GM20000 (cell line): Measurements from ENCODE around the gene MOV10L1.

ENCODE experiments used
- DNase-seq: peaks from one replicate; pipeline ENCODE4 v3.0.0; 2012; ENCODE audit warnings: low spot score
- TF ChIP-seq, protein P1 (sequence below): IDR thresholded peaks from 2 replicates; pipeline ENCODE4 v1.5.1; 2012; ENCODE audit warnings: mild to moderate bottlenecking, control low read depth; ENCODE audit errors: extremely low read depth, missing control alignments

The MOV10L1 gene

DNA sequence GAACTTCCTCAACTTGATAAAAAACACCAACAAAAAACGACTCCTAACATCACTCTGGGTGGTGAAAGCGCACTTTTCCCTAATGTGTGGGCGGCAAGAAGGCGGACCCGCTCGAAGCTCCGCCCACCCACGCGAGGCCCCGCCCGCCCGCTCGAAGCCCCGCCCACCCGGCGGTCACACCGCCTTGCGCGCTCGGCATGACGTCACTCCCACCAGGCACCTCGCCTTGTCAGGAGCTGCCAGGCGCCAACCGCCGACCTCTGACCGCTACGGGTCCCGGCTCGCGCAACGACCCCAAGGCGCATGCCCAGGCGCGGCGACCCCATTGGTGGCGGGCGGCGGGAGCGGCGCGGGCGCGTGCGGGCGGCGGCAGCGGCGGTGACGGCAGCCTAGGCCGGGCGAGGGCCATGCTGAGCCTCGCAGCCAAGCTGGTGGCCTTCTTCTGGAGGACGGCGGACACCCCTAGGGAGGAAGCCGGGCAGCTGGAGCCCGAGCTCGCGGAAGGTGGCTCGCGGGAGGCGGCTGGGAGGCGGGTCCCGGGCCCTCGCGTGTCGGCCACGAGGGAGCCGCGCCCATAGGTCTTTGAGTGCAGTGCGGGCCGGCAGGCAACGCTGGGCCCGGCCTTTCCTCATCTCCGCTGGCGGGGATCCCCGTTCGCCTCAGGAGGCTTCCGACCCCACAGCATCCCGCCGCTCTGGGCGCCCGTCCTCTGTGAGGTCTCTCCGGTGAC lies at the start of gene MOV10L1:
Gene MOV10L1 (plus strand): TSS at position 325 of the 730 bp plus-strand sequence. CDS start 83 bp downstream, at position 408.
- TF ChIP-seq, protein P1, sequence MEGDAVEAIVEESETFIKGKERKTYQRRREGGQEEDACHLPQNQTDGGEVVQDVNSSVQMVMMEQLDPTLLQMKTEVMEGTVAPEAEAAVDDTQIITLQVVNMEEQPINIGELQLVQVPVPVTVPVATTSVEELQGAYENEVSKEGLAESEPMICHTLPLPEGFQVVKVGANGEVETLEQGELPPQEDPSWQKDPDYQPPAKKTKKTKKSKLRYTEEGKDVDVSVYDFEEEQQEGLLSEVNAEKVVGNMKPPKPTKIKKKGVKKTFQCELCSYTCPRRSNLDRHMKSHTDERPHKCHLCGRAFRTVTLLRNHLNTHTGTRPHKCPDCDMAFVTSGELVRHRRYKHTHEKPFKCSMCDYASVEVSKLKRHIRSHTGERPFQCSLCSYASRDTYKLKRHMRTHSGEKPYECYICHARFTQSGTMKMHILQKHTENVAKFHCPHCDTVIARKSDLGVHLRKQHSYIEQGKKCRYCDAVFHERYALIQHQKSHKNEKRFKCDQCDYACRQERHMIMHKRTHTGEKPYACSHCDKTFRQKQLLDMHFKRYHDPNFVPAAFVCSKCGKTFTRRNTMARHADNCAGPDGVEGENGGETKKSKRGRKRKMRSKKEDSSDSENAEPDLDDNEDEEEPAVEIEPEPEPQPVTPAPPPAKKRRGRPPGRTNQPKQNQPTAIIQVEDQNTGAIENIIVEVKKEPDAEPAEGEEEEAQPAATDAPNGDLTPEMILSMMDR, result no peak
- peak; percentile 28 for DNase-seq

DNA sequence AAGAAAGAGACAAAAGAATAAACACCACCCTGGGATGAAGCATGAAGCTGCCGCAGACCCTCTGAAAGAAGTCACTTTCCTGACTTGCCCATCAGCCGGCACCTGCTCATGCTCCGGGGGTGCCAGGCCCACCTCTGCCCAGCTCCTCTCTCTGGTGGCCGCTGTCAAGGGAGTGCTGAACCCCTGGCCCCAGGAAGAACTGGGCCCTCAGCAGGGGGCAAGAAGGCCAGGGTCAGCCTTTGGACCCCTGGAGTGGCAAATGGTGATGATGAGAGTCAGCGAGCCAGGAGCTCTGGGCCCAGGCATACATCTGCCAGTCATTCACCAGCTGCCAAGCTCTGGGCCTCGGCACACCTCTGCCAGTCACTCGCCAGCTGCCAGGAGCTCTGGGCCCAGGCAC lies 49.1 kb upstream of the MOV10L1 start:
- no peak for DNase-seq
- TF ChIP-seq, protein P1, result no peak

DNA sequence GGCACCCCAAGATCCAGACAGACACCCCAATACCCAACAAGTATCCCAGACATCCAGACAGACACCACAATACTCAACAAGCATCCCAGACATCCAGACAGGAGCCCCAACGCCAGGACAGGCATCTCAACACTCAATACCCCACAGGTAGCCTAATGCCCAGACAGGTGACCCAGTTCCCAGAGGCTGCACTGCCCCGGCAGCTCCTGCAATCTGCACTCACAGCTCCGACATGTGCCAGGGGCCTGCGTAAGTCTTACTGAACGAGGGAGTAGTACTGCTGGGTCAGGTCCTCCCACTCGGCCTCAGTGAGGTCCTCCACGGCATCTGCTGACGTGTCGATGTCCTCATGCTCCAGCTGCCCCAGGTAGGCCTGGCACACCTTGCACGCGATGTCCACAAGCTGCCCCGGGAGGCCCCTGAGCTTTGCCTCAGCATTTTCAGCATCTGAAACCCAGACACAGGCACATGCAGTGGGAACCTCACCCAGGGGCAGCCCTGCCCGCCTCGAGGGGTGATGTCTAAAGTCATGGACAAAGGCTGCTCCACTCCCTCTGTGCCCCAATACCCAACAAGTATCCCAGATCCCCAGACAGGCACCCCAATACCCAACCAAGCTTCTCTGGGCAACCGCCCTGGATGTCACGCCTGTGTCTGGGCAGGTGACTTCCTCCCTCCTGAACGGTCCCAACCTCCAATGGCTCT lies 48.3 kb upstream of the MOV10L1 start:
- DNase-seq, result no peak
- TF ChIP-seq, protein P1, result no peak

DNA sequence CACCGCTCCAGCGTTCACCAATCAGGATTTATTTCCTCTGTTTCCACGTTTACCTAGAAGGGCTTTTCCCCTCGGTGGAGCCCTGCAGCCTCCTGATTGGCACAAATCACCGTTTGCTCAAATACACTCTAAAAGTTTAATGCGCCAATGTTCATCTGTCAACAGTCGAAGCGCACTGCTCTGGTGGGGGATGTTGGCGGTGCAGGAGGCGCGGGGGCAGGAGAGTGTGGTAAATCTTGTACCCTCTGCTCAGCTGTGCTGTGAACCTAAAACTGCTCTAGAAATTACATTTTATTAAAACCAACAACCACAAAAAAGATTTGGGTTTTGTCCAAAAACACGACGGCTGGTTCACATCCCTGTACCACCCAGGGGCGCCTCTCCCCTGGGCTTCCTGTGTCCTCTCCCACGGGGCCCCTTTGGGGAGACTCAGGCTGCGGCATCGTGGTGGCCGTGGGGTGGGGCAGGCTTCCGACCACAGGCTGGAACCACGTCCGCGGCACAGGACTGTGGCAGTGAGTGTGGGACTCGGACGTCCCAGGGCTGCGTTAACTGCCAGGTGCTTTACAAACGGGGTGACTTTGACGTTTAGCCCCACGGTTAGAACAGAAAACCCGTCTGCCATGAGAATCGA lies 45.2 kb upstream of the MOV10L1 start:
- no peak for DNase-seq
- TF ChIP-seq, protein P1, result no peak

DNA sequence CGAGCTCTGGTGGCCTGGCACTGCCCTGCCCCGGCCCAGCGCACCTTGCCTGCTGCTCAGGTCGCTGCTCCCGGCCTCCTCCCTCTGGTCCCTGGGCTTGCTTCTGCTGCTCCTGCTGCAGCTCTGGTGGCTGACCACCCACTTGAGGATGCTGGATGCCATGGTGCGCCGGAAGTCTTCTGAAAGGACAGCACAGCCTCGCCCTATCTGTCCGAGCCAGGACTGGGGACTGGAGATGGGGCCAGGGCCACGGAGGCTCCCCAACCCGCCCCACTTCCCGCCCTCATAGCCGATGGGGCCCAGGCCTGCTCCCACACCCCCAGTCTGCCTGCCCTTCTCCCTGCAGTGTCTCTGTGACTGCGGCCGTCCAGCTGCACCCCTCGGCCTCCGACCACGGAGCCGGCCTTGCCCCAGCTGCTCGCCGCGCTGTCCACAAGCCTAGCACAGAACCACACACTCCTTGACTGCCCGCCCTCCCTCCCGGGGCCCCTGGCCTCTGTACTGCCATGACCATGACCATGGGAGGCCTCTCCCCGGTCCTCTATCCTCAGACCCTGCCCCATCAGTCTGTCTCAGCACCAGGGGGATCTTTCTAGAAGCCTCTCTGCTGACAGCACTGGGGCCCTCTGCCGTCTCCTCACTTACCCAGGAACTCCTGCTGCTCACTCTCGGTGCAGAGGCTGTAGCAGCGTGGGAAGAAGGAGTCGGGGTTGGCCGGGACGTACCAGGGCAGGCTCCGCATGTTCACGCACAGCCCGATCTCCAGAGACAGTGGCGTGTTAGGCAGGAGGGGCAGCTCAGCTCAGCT lies 44.4 kb upstream of the MOV10L1 start:
- no peak for DNase-seq
- TF ChIP-seq, protein P1, result no peak

DNA sequence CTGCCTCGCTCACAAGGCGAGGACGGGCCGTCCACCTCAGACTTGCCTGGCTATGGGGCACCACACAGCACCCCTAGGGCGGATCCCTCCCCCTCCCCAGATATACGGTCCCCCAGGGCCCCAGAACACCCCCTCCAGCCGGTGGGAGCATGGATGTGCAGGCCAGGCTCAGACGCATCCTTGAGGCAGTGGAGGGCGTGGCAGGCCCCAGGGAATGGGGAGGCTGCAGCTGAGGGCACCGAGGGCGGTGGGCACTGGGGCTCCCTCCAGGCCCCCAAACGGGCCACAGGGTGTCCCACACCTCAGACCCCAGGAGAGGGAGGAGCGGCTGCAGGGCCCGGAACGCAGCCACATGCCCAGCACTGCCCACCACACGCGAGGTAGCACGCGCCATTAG lies 43.8 kb upstream of the MOV10L1 start:
- TF ChIP-seq, protein P1, result no peak

More for the DNA sequence above, 43.8 kb upstream of the MOV10L1 start:
- no peak for DNase-seq
